ENCODE results near the gene ZBTB47.
A peak's percentile ranks its signal among the peaks of the same experiment; 100 is the strongest.

Gene ZBTB47

DNA sequence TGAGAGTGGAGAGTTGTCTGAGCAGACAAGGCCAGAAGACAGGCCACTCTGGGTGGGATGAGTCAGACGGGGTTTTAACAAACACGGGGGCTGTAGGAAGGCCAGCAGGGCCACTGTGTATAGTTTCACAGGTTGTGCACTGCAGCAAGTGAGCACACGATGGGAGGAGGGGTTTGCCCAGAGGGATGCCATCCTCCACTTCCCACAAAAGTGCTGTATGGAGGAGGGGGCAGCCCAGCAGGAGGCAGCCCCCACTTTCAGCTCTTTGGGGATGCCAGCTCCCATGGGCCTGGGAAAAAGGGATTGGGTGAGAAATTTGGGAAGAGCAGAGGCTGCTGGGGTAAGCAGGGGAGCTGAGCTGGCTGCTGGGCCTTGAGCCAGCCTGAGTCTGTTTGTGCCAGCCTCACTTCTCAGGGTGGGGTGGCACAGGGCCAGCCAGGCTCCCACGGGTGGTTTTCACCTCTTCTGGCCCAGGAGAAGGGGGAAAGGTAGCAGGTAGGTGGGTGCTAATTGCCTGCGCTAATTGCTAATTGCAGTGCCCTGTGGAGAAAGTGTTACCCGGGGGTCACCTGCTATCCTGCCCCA lies 6.7 kb downstream of the ZBTB47 start:
- peaks cover 3 to 10% of the 10 kb centered on the region in 2 donors for H3K4me1 ChIP-seq (ENCODE audit: control insufficient read depth in 2 of 2, insufficient read depth in 1 of 2, low read depth in 1 of 2, low read length in 2 of 2)
- H4K91ac ChIP-seq (ENCODE audit: low read depth, low read length, poor library complexity) = no peak overlapping the region
- no peak overlapping the region for H3K4me2 ChIP-seq (ENCODE audit: insufficient read depth, low read length, poor library complexity, severe bottlenecking)
- no peak overlapping the region for H2BK120ac ChIP-seq (ENCODE audit: low read depth, low read length)
- no peak overlapping the region for H3K9ac ChIP-seq (ENCODE audit: low read depth, low read length, poor library complexity)
- no CpG with 5 or more reads among the region's 6 CpGs for WGBS, 2 donors (ENCODE audit: extremely low coverage in 2 of 2, insufficient read length in 2 of 2, insufficient replicate concordance in 1 of 2)
- no peak overlapping the region for H2AK5ac ChIP-seq (ENCODE audit: low read depth, low read length)
- no peak overlapping the region for H4K8ac ChIP-seq (ENCODE audit: low read depth, low read length)
- no peaks in the 10 kb centered on the region for H3K27me3 ChIP-seq (ENCODE audit: control insufficient read depth in 3 of 3, insufficient read depth in 3 of 3, low read depth in 1 of 3, low read length in 3 of 3)
- no peak overlapping the region for H3K27ac ChIP-seq (replicated peaks; ENCODE audit: low read length)
- H2BK15ac ChIP-seq (ENCODE audit: low read length) = no peak overlapping the region
- no peak overlapping the region for H2BK5ac ChIP-seq (ENCODE audit: low read length)
- peak overlapping the region; percentile 11 for H3K23ac ChIP-seq (ENCODE audit: low read depth, low read length, poor library complexity)
- DNase-seq (ENCODE audit: low spot score) = no peak
- no peak overlapping the region for H2AFZ ChIP-seq (ENCODE audit: low read length)
- no peaks in the 10 kb centered on the region for H3K9me3 ChIP-seq (replicated peaks in 1 of 2; ENCODE audit: control insufficient read depth in 2 of 2, insufficient read depth in 1 of 2, low read depth in 1 of 2, low read length in 2 of 2)
- no peak overlapping the region for H2BK12ac ChIP-seq (ENCODE audit: low read length)
- H3K18ac ChIP-seq (ENCODE audit: low read length) = no peak overlapping the region
- H3K14ac ChIP-seq (ENCODE audit: low read length) = no peak overlapping the region
- peaks cover 1% of the 10 kb centered on the region for H3K79me1 ChIP-seq (ENCODE audit: low read depth, low read length)
- no peak overlapping the region for H3K4ac ChIP-seq (ENCODE audit: low read length)
- H3K36me3 ChIP-seq (replicated peaks in 1 of 2; ENCODE audit: control insufficient read depth in 2 of 2, insufficient read depth in 2 of 2, low read length in 2 of 2) = peaks cover 8 to 10% of the 10 kb centered on the region in 2 donors
- H3K4me3 ChIP-seq (ENCODE audit: low read length in 2 of 2) = peak overlapping the region in 1 of 2 donors; percentile 37

DNA sequence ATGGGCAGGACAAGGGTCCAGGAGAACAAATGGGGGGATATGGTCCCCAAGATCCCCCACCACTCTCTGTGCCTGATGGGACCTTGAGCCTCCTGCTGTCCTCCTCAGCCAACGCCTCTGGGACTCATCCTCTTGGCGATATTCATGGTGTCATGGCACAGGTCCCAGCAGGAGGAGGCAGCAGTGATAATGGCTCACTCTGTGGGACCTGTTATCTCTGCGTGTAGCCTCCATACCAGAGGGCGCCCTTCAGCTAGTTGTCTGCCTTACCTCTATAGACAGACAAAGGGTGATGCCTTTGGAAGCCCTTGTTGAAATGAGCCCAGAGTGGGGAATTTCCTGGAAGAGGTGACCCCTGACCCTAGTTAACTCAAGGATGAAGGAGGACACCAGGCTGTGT lies 7.4 kb downstream of the ZBTB47 start:
- H2BK5ac ChIP-seq (ENCODE audit: low read length) = no peak overlapping the region
- H2AK5ac ChIP-seq (ENCODE audit: low read depth, low read length) = no peak overlapping the region
- WGBS, 2 donors (ENCODE audit: extremely low coverage in 2 of 2, insufficient read length in 2 of 2, insufficient replicate concordance in 1 of 2) = no CpG with 5 or more reads among the region's 4 CpGs
- no peak overlapping the region for H3K4me2 ChIP-seq (ENCODE audit: insufficient read depth, low read length, poor library complexity, severe bottlenecking)
- H3K14ac ChIP-seq (ENCODE audit: low read length) = no peak overlapping the region
- no peak overlapping the region for H2AFZ ChIP-seq (ENCODE audit: low read length)
- H3K23ac ChIP-seq (ENCODE audit: low read depth, low read length, poor library complexity) = peak overlapping the region; percentile 16
- peaks cover 8 to 10% of the 10 kb centered on the region in 2 donors for H3K36me3 ChIP-seq (replicated peaks in 1 of 2; ENCODE audit: control insufficient read depth in 2 of 2, insufficient read depth in 2 of 2, low read length in 2 of 2)
- no peak overlapping the region for H2BK15ac ChIP-seq (ENCODE audit: low read length)
- H3K18ac ChIP-seq (ENCODE audit: low read length) = no peak overlapping the region
- no peak overlapping the region for H4K91ac ChIP-seq (ENCODE audit: low read depth, low read length, poor library complexity)
- H3K4ac ChIP-seq (ENCODE audit: low read length) = no peak overlapping the region
- DNase-seq (ENCODE audit: low spot score) = no peak
- peak overlapping the region; percentile 10 for H3K9ac ChIP-seq (ENCODE audit: low read depth, low read length, poor library complexity)
- H3K27ac ChIP-seq (replicated peaks; ENCODE audit: low read length) = no peak overlapping the region
- no peaks in the 10 kb centered on the region for H3K9me3 ChIP-seq (replicated peaks in 1 of 2; ENCODE audit: control insufficient read depth in 2 of 2, insufficient read depth in 1 of 2, low read depth in 1 of 2, low read length in 2 of 2)
- H2BK120ac ChIP-seq (ENCODE audit: low read depth, low read length) = no peak overlapping the region
- H3K4me3 ChIP-seq (ENCODE audit: low read length in 2 of 2) = no peak overlapping the region
- peaks cover 1% of the 10 kb centered on the region for H3K79me1 ChIP-seq (ENCODE audit: low read depth, low read length)
- no peaks in the 10 kb centered on the region for H3K27me3 ChIP-seq (ENCODE audit: control insufficient read depth in 3 of 3, insufficient read depth in 3 of 3, low read depth in 1 of 3, low read length in 3 of 3)
- H3K4me1 ChIP-seq (ENCODE audit: control insufficient read depth in 2 of 2, insufficient read depth in 1 of 2, low read depth in 1 of 2, low read length in 2 of 2) = peaks cover 0 to 7% of the 10 kb centered on the region in 2 donors
- H4K8ac ChIP-seq (ENCODE audit: low read depth, low read length) = no peak overlapping the region
- H2BK12ac ChIP-seq (ENCODE audit: low read length) = no peak overlapping the region

DNA sequence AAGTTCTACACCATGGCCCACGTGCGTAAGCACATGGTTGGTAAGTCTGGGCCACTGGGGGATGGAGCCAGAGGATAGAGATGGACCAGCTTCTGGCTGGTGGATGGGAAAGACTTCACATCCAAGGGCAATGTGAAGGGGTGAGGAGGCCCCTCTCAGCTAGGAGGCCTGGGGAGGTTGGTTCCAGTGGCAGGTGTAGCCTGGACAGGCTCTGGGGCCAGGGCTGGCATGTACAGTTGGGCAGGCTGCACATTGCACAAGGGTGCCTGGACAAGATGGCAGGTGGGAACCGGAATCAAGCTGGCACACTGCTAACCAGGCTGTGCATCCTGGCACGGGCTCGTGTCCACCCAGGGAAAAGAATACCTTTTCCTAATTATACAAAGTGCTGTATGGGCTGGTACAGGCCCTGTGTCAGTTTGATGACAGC lies 8.1 kb downstream of the ZBTB47 start:
- no peak overlapping the region for H2BK5ac ChIP-seq (ENCODE audit: low read length)
- no peak overlapping the region for H3K27ac ChIP-seq (replicated peaks; ENCODE audit: low read length)
- H3K9ac ChIP-seq (ENCODE audit: low read depth, low read length, poor library complexity) = no peak overlapping the region
- no peak overlapping the region for H3K4me3 ChIP-seq (ENCODE audit: low read length in 2 of 2)
- no peak overlapping the region for H3K23ac ChIP-seq (ENCODE audit: low read depth, low read length, poor library complexity)
- H3K36me3 ChIP-seq (replicated peaks in 1 of 2; ENCODE audit: control insufficient read depth in 2 of 2, insufficient read depth in 2 of 2, low read length in 2 of 2) = peaks cover 8 to 10% of the 10 kb centered on the region in 2 donors
- H4K8ac ChIP-seq (ENCODE audit: low read depth, low read length) = no peak overlapping the region
- H2BK12ac ChIP-seq (ENCODE audit: low read length) = no peak overlapping the region
- no CpG with 5 or more reads among the region's 5 CpGs for WGBS, 2 donors (ENCODE audit: extremely low coverage in 2 of 2, insufficient read length in 2 of 2, insufficient replicate concordance in 1 of 2)
- H3K14ac ChIP-seq (ENCODE audit: low read length) = no peak overlapping the region
- H2BK120ac ChIP-seq (ENCODE audit: low read depth, low read length) = no peak overlapping the region
- no peak overlapping the region for H2AK5ac ChIP-seq (ENCODE audit: low read depth, low read length)
- no peak for DNase-seq (ENCODE audit: low spot score)
- H3K18ac ChIP-seq (ENCODE audit: low read length) = no peak overlapping the region
- H3K4me2 ChIP-seq (ENCODE audit: insufficient read depth, low read length, poor library complexity, severe bottlenecking) = no peak overlapping the region
- H3K4me1 ChIP-seq (ENCODE audit: control insufficient read depth in 2 of 2, insufficient read depth in 1 of 2, low read depth in 1 of 2, low read length in 2 of 2) = peaks cover 0 to 7% of the 10 kb centered on the region in 2 donors
- no peak overlapping the region for H3K4ac ChIP-seq (ENCODE audit: low read length)
- H3K9me3 ChIP-seq (replicated peaks in 1 of 2; ENCODE audit: control insufficient read depth in 2 of 2, insufficient read depth in 1 of 2, low read depth in 1 of 2, low read length in 2 of 2) = no peaks in the 10 kb centered on the region
- no peak overlapping the region for H4K91ac ChIP-seq (ENCODE audit: low read depth, low read length, poor library complexity)
- H3K79me1 ChIP-seq (ENCODE audit: low read depth, low read length) = peaks cover 1% of the 10 kb centered on the region
- H3K27me3 ChIP-seq (ENCODE audit: control insufficient read depth in 3 of 3, insufficient read depth in 3 of 3, low read depth in 1 of 3, low read length in 3 of 3) = no peaks in the 10 kb centered on the region
- H2AFZ ChIP-seq (ENCODE audit: low read length) = no peak overlapping the region
- H2BK15ac ChIP-seq (ENCODE audit: low read length) = no peak overlapping the region

DNA sequence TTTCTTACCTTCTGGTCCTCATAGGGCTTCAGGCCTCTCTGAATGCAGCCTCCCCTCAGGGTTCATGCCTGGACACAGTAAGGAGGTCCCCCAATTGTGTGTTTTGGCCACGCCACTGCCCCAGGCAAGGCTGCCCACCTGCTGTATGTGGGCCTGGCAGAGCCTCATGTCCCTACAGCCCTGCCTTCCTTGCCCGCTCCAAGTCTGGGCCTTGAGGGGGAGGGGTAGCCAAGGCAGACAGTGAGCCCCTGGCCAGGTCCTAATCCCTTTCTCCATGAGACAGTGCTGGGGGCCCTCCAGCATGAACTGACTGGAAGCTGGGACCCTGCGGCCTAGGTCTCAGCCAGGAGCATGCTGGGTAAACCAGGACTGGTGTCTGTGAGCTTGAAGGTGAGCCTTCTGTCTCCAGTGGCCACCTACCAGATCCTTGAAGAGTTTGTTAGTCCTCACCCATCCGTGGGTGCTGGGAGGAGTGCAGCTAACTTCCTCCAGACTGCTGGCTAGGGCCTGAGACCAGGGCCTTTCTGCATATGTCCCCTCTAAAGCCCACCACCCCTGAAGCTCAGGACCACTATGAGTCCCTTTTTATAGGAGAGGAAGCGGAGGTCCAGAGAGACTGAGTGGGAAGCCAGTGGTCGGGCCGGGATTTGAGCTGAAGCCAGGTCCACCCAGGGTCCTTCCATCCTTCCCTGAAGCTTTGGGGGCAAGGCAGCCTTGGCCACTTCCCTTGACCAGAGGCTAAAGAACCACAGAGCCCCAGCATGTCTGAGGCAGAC lies 8.7 kb downstream of the ZBTB47 start:
- Histone ChIP-seq H3K4me3 (ENCODE audit: low read length in 2 of 2) (no peak overlapping the region), H2BK120ac (ENCODE audit: low read depth, low read length) (peak overlapping the region; percentile 26), H3K9me3 (replicated peaks in 1 of 2; ENCODE audit: control insufficient read depth in 2 of 2, insufficient read depth in 1 of 2, low read depth in 1 of 2, low read length in 2 of 2) (no peaks in the 10 kb centered on the region), H2AK5ac (ENCODE audit: low read depth, low read length) (no peak overlapping the region), H4K8ac (ENCODE audit: low read depth, low read length) (no peak overlapping the region), H2AFZ (ENCODE audit: low read length) (no peak overlapping the region), H3K79me1 (ENCODE audit: low read depth, low read length) (peaks cover 1% of the 10 kb centered on the region), H3K9ac (ENCODE audit: low read depth, low read length, poor library complexity) (peak overlapping the region; percentile 47), H3K4ac (ENCODE audit: low read length) (no peak overlapping the region), H3K27me3 (ENCODE audit: control insufficient read depth in 3 of 3, insufficient read depth in 3 of 3, low read depth in 1 of 3, low read length in 3 of 3) (no peaks in the 10 kb centered on the region), H2BK15ac (ENCODE audit: low read length) (no peak overlapping the region), H3K4me2 (ENCODE audit: insufficient read depth, low read length, poor library complexity, severe bottlenecking) (no peak overlapping the region), H2BK5ac (ENCODE audit: low read length) (no peak overlapping the region), H3K27ac (replicated peaks; ENCODE audit: low read length) (no peak overlapping the region), H3K14ac (ENCODE audit: low read length) (peak overlapping the region; percentile 41), H4K91ac (ENCODE audit: low read depth, low read length, poor library complexity) (no peak overlapping the region), H3K36me3 (replicated peaks in 1 of 2; ENCODE audit: control insufficient read depth in 2 of 2, insufficient read depth in 2 of 2, low read length in 2 of 2) (peaks cover 8 to 10% of the 10 kb centered on the region in 2 donors), H3K23ac (ENCODE audit: low read depth, low read length, poor library complexity) (no peak overlapping the region), H3K4me1 (ENCODE audit: control insufficient read depth in 2 of 2, insufficient read depth in 1 of 2, low read depth in 1 of 2, low read length in 2 of 2) (peaks cover 0 to 7% of the 10 kb centered on the region in 2 donors), H2BK12ac (ENCODE audit: low read length) (no peak overlapping the region), H3K18ac (ENCODE audit: low read length) (peak overlapping the region; percentile 13)
- no CpG with 5 or more reads among the region's 7 CpGs for WGBS, 2 donors (ENCODE audit: extremely low coverage in 2 of 2, insufficient read length in 2 of 2, insufficient replicate concordance in 1 of 2)
- no peak for DNase-seq (ENCODE audit: low spot score)

Data from neuronal stem cell (in vitro differentiated cells).